DND-41 (cell line): ENCODE data around the gene GRWD1.

Experiments
- ATAC-seq: fragments of 200-7000 bp; cut with Tn5 transposase; 3 replicates; pipeline ENCODE4 v1.9.1; 2021; ENCODE audit warnings: low read depth; ENCODE audit not compliant: insufficient read depth
- DNase-seq: peaks from one replicate; pipeline ENCODE4 v3.0.0-alpha.2; 2020
- H2AFZ ChIP-seq: 2 replicates; pipeline ENCODE4 v1.6.0; 2012; ENCODE audit warnings: low read depth, low read length
- H3K27ac ChIP-seq: 2 replicates; pipeline ENCODE4 v1.5.1; 2012; ENCODE audit warnings: low read length, inconsistent platforms
- H3K27me3 ChIP-seq: fragments of 200-600 bp; sonication (generic); 2 replicates; pipeline ENCODE4 v1.6.0; 2012; ENCODE audit warnings: low read length, mild to moderate bottlenecking, inconsistent platforms; ENCODE audit not compliant: insufficient read depth, poor library complexity
- H3K36me3 ChIP-seq: 2 replicates; pipeline ENCODE4 v1.5.1; 2012; ENCODE audit warnings: low read length, inconsistent platforms; ENCODE audit not compliant: insufficient read depth
- H3K4me1 ChIP-seq: 2 replicates; pipeline ENCODE4 v1.5.1; 2012; ENCODE audit warnings: mild to moderate bottlenecking, low read length; ENCODE audit not compliant: insufficient read depth
- H3K4me2 ChIP-seq: 2 replicates; pipeline ENCODE4 v1.6.0; 2012; ENCODE audit warnings: mild to moderate bottlenecking, moderate library complexity, low read length, inconsistent platforms; ENCODE audit not compliant: insufficient read depth
- H3K4me3 ChIP-seq, 2 experiments: fragments of 200-600 bp in 1 of 2; shearing (Covaris generic) in 1 of 2; 2 replicates each; pipeline ENCODE4 v1.5.1; 2012 to 2016; ENCODE audit warnings: inconsistent platforms in 2 of 2, low read length in 2 of 2, mild to moderate bottlenecking in 2 of 2, low read depth in 1 of 2, moderate library complexity in 1 of 2
- H3K79me2 ChIP-seq: 2 replicates; pipeline ENCODE4 v1.6.0; 2012; ENCODE audit warnings: low read length, inconsistent platforms; ENCODE audit not compliant: insufficient read depth
- H3K9ac ChIP-seq: 2 replicates; pipeline ENCODE4 v1.6.0; 2012; ENCODE audit warnings: low read depth, mild to moderate bottlenecking, inconsistent platforms, low read length, moderate library complexity
- H3K9me3 ChIP-seq: 2 replicates; pipeline ENCODE4 v1.5.1; 2012; ENCODE audit warnings: low read length, moderate library complexity, mild to moderate bottlenecking, inconsistent platforms; ENCODE audit not compliant: insufficient read depth, severe bottlenecking
- H4K20me1 ChIP-seq: 2 replicates; pipeline ENCODE4 v1.6.0; 2012; ENCODE audit warnings: low read length; ENCODE audit not compliant: insufficient read depth
- CTCF ChIP-seq: IDR thresholded peaks from 2 replicates; pipeline ENCODE4 v1.5.1; 2012; ENCODE audit warnings: borderline replicate concordance, low read length, moderate library complexity, mild to moderate bottlenecking; ENCODE audit not compliant: poor library complexity, severe bottlenecking; ENCODE audit errors: extremely low read depth
- EZH2 ChIP-seq: IDR thresholded peaks from 3 replicates; pipeline ENCODE4 v1.6.1; 2012; ENCODE audit warnings: borderline replicate concordance, low read depth, mild to moderate bottlenecking, moderate library complexity, low read length, inconsistent platforms; ENCODE audit not compliant: severe bottlenecking

The GRWD1 gene

GRCh38 chr19:48501494-48502349 is 55.9 kb downstream of the GRWD1 start:
- Histone ChIP-seq H3K4me3 (peak overlapping the region in 1 of 2 experiments; percentile 33; a peak in 1 of 4 replicates), H3K4me2 (peak overlapping the region; percentile 58), H3K79me2 (no peaks in the 10 kb centered on the region), H3K27me3 (no peaks in the 10 kb centered on the region), H3K27ac (no peak overlapping the region), H3K36me3 (no peaks in the 10 kb centered on the region), H2AFZ (peak overlapping the region; percentile 53), H3K9ac (no peak overlapping the region), H3K9me3 (no peaks in the 10 kb centered on the region), H3K4me1 (peaks cover 19% of the 10 kb centered on the region), H4K20me1 (no peaks in the 10 kb centered on the region)
- TF ChIP-seq CTCF: no peak
- no peak for TF ChIP-seq EZH2
- ATAC-seq (peak; percentile 80), DNase-seq (peak; percentile 83)

GRCh38 chr19:48502350-48503018 is 56.7 kb downstream of the GRWD1 start:
- H3K9ac ChIP-seq: no peak overlapping the region

GRCh38 chr19:48506138-48506733 is 60.5 kb downstream of the GRWD1 start:
- Histone ChIP-seq H3K36me3 (no peaks in the 10 kb centered on the region), H3K27me3 (no peaks in the 10 kb centered on the region), H3K27ac (no peak overlapping the region), H2AFZ (no peak overlapping the region), H3K9ac (no peak overlapping the region), H3K79me2 (no peaks in the 10 kb centered on the region), H3K4me1 (peaks cover 13% of the 10 kb centered on the region), H3K9me3 (no peaks in the 10 kb centered on the region), H4K20me1 (no peaks in the 10 kb centered on the region), H3K4me3 (no peak overlapping the region), H3K4me2 (no peak overlapping the region)
- DNase-seq (no peak), ATAC-seq (peak; percentile 47)
- TF ChIP-seq CTCF (peak; percentile 61), EZH2 (no peak)

More at GRCh38 chr19:48502350-48503018, 56.7 kb downstream of the GRWD1 start:
- no peak overlapping the region for H2AFZ ChIP-seq
- no peaks in the 10 kb centered on the region for H3K27me3 ChIP-seq
- H3K4me3 ChIP-seq: no peak overlapping the region
- H3K4me2 ChIP-seq: peak overlapping the region; percentile 22
- H3K79me2 ChIP-seq: no peaks in the 10 kb centered on the region
- H3K9me3 ChIP-seq: no peaks in the 10 kb centered on the region
- no peaks in the 10 kb centered on the region for H3K36me3 ChIP-seq
- ATAC-seq (0 out of 3 replicates have a peak, but pooled peaks have one; percentile 7), DNase-seq (no peak)
- no peak for TF ChIP-seq EZH2
- TF ChIP-seq CTCF: no peak
- no peaks in the 10 kb centered on the region for H4K20me1 ChIP-seq
- no peak overlapping the region for H3K27ac ChIP-seq
- H3K4me1 ChIP-seq: peaks cover 19% of the 10 kb centered on the region
